HG03103 (cell line): Measurements from ENCODE around the gene NEGR1.

Experiments used
- ATAC-seq: cut with Tn5 transposase; IDR thresholded peaks from one replicate; pipeline ENCODE4 v1.9.1; 2021; ENCODE audit warnings: low read depth; ENCODE audit not compliant: unreplicated experiment

NEGR1 gene

DNA sequence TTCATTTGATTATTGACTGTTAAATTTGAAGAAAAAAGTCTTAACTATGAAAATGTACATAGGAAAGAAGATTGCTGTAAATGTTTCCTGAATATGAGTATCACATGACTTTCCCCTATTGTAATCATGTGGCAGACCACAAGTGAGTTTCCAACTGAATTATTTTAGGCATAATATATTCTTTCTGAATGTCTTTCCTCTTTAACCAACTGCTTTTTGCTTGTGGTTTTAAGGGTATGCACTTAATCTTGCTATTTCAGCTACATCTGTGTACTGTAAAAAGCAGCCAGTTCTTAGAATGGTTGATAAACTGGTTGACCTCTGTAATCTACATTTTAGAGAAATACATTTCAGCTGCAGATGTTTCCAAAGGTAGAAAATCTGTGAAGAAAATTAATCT, 400.7 kb downstream of the NEGR1 start:
- ATAC-seq = no peak

DNA sequence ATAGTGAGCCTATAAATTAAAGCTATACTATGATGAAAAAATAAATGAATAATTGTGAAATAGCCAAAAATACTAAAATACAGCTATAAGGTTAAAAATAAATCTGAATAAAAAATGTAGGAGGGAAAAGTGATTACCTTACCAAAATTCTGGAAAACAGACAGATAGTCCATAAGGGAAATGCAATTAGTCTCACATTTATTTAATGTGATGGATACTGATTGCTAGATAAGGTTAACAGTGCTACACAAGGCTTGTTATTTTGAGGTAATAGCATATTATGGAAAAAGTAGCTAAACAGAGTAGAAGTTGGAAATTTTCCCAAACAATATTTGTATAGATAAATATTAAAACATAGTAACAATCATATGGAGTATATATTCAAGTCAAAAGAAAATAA, 413.0 kb downstream of the NEGR1 start:
- no peak for ATAC-seq

DNA sequence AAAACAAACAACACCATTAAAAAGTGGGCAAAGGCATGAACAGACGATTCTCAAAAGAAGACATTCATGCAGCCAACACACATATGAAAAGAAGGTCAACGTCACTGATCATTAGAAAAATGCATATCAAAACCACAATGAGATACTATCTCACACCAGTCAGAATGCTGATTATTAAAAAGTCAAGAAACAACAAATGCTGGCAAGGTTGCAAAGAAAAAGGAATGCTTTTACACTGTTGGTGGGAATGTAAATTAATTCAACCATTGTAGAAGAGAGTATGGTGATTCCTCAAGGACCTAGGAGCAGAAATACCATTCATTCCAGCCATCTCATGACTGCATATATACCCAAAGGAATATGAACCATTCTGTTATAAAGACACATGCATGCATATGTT, 419.6 kb downstream of the NEGR1 start:
- ATAC-seq = no peak

DNA sequence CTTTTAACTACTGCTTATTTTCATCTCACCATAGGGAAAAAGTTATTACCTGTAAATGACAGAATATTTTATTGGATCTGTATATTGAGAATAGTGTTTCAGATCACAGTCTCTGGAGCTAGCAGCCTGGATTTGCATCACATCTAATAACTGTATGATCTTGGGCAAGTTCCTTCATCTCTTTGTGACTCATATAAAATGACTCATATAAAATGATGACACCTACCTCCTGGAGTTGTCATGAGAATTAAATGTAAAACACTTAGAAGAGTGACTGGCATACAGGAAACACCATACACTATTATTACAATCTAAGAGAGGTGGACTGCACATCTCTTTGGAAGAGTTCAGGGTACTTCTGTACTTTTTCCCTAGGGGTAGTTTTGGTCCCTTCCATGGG, 421.3 kb downstream of the NEGR1 start:
- no peak for ATAC-seq

DNA sequence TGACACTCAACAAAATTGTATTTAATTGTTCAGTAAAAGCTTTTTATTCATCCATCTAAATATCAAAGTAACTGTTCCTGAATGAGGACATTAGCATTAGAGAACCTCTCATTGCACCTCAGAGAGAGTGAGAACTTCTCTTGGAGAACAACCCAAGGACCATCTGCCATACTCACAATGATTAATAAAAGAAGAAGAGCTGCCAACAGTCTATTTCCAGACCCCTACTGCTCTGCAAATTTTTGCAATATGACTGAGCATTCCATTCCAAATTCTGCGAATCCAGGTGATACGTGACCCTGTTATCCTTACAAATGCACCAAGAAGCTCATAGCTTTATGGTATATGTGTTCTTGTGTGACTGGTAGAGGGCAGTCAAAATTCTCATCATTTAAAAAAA, 422.5 kb downstream of the NEGR1 start:
- no peak for ATAC-seq

DNA sequence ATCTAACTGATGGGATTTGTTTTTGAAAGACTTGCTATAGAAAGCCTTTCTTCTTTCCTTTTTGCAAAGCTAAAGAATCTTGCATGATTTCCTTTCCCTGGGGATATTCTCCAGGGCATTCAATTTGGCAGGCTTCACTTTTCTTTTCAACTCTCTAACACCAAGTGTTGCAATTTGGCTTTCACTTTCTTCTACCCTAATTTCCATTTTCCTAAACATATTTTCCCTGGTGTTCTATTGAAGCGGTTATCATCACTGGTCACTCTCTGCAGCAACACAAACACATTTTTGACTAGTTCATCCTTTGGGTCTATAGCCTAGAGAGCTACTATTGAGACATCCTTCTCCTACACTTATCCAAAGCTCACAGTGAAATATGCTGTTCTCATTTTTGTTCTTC, 424.5 kb downstream of the NEGR1 start:
- no peak for ATAC-seq

DNA sequence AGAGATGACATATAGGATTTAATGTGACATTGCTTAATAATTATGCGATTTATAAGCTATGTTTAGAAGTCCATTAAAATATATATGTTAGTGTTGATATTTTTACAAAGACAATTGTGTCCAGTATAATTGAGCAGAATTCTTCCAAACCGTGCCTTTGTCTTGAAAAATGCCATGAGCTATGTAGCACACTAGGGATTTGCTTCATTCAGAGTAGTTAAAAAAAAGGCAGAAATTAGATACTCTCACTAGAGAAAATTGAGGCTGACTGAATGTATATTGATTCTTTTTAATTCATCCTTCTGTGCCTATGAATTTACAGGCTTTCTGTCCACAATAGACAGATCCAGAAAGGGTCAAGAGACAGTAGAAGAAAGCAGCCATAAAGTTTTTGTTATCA, 429.0 kb downstream of the NEGR1 start:
- ATAC-seq = no peak

DNA sequence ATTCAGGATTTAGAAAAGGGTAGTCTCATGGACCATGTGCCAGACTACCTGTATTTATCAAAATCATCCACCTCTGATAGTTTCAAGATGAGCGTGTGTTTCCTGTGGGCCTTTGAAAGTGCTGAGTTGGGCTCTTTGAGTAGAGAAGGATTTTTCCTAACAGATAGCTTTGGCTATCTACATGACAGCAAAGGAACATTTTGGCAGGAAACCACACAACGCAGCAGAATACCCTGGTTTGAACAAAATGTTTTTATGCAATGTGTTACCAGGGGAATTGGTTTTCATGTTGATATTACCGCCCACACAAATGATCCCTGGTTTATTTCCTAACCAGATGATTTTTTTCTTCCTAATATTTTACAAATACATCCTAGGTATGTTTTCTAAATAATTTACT, 431.4 kb downstream of the NEGR1 start:
- ATAC-seq = no peak

DNA sequence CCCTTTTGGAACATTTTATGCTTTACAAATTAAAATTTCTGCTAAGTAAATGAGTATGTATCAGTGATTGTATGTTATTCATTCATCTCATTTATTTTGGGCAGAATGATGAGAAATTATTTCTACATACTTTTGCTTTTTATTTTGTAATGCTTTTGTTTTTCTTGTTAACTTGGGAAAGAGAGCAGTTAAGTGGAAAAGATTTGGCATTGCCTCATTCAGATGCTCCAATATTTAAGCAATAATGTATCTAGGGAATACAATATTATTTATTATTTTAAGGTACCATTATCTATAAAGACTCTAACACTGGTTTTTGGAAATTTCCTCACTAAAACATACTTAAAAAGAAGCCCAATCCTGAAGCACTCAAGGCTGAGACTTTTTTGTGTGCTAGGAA, 431.8 kb downstream of the NEGR1 start:
- no peak for ATAC-seq

- no peak for ATAC-seq
These were observed 439.3 kb downstream of the NEGR1 start for GRCh38 chr1:71843012-71843411.

DNA sequence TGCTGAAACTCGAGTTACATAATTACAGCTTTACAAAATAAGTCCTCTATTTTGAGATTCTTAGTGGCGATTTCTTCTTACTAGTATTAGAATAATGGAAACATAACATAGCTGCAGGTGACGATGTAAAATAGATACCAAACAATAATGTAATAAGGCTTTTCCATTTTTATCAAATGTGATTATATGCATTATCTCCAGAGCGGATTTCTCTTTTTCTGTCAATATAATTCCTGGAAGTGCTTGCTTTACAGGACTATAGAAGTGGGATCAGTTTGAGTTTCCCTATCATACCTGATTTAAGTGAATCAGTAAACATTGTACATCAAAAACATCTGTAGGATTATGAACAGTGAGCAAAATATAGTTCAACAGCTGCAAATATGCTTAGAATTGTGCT, 442.5 kb downstream of the NEGR1 start:
- ATAC-seq = no peak

DNA sequence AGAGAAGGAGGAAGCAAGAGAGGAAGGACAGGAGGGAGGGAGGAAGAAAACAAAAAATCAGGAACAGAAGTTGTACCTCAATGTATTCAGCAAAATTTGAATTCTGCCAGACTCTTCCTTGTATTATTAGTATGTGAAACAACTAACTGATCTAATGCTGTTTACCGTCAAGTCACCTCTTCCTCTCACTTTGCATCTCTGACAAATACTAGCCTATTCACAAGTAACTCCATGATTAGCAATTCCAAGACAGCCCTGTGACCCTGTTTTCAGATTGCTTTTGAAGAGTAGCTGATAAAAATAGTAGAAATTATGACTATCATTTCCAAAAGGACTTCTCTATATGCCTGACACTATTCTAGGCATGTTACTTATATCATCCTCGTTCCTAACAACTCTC, 445.4 kb downstream of the NEGR1 start:
- no peak for ATAC-seq

DNA sequence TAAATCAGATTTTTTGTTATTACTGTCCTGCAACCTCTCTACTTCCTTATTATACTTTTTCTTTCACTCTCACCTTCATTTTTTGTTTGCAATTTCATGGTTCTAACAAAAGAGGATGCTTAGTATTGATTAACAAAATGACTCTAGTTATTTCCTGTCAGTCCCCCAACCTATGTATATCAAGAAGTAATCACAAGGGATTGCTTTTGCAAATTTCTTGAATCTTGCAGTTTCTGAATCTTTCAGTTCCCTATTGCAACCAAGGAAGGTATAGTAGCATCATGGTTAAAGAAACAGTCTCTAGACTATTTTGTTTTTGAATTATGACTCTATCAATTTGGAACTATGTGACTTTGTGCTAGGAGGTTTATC, 446.9 kb downstream of the NEGR1 start:
- ATAC-seq = no peak

DNA sequence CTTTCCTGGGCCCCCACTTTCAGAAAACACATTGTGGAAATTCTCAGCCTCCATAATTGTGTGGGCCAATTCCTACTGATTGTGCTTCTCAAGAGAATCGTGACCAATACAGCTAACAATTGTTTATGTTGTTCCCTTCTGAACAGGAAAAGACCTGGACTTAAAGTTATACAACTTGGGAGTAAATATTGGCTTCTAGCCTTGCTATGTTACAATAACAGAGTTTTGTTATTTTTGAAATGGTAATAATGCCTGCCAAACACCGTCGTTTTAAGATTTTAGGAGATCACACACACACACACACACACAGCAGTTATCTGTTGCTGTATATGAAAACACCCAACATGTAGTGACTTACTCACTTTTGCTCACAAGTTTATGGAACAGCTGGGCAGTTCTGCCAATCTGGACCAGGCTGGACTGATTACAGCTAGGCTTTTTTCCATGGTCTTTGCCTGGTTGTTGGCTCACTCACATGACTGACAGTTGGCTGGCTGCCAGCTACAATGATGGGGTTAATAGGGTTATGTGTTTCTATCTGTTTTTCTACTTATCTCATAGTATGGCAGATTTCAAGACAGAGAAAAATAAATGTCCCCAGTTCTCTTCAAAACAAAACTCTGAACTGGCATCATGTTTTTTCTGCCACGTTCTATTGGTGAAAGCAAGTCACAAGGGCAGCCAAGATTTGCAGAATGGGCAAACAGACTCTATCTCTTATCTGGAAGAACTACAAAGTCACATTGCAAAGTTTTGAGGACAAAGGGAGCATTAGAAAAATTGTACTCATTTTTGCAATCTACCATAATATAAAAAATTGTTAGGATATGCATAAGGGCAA, 447.5 kb downstream of the NEGR1 start:
- ATAC-seq = no peak

DNA sequence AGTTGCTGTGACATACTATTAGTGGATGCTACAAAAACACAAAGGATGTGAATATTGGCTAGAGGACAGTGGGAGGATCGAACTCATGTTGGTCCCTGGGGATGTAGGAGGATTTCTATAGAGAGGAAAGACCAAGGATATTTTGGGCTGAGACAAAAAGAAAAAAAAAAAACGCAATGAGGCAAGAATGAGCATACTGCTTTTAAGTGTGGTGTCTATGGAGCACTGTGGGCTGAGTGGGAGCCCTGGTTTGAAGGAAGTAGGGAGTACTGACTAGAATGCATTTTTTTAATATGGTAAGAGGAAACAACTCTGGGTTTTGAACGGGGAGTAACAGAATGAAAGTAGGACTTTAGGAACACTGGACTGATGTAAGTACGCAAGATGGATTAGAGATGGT, 450.7 kb downstream of the NEGR1 start:
- no peak for ATAC-seq

DNA sequence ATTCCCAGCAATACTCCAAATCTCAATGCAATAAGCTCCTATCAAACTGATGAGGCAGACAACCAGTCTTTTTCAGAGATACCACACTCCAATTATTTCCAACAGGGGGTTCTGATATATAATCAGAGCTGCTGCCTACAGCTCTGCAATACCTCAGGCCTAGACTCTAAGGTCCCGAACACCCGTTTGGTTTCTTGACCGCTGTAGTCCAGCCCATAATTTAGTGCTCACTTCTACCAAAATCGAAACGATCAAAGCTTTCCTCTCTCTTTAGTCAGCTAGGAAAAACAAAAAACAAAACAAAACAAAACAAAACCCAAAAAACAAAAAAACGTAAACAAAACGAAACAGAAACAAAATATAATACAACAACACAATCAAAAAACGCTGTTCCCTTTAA, 453.0 kb downstream of the NEGR1 start:
- ATAC-seq = no peak

DNA sequence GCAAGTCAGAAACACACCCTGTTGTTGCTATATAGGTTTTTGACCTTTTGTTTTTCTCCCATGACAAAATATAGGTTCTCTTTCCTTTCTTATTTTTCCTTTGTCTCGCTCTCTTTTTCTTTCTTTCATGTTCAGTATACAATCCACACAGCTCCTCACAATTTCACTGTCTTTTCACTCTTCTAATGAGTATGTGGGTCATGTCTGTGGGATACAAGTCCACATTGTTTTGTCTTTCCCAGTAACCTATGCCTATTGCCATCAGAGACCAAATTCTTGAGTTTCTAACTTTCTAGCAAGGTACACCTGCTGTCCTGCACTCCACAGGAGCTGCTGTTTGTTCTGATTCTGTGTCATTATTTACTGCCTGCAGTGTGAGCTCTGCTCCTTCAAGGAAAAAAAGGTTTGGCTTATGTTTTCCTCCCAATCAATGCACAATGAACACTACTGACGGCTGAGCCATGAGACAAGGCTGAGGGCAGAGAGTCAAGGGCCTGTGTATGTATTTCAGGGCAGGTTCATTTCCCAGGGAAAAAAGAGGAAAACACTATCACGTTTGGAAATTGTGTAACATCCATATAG, 453.8 kb downstream of the NEGR1 start:
- no peak for ATAC-seq

DNA sequence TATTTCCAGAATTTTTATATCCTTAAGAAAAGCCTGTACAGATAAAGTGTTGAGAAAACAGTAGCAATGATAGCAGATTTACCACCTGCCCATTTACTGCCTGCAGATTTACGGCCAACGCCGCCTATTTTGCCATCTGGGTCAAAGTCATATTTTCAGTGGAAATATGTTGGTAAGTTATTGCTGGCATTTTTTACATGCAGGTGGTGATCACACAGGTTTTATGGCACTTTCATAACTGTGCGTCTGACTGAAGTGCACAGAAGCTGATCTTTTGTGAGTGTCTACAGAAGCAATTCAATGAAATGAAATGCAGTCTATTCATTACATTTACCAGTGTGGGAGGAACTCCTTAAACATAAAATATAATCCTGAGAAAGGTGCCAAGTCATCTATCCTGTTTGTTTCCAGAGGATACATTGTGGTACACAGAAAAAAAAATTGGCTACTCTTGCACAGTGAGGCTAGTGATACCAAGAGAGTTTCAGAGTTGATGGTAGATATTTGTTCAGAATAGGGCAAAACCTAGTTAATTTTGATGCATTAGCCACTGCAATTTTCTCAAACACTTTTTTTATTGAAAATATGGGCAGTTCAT, 458.5 kb downstream of the NEGR1 start:
- no peak for ATAC-seq

DNA sequence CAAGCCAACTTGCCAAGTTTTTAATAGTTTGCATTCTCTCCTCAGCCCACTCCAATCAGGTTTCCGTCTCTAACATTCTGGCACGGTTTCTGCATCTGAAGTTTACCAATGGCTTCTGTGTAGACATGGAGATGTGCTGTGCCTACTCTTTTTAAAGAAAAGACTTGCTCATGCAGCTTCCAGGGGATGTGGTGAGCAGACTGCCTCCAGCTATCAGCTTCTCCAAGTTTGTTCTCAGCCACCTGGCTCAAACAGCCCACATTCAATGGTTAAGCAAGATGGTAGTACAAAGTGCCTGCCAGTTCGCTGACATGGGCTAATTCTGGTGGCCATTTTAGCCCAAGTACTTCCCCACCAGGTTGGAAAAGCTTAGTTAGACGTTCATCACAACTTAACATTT, 465.3 kb downstream of the NEGR1 start:
- no peak for ATAC-seq

DNA sequence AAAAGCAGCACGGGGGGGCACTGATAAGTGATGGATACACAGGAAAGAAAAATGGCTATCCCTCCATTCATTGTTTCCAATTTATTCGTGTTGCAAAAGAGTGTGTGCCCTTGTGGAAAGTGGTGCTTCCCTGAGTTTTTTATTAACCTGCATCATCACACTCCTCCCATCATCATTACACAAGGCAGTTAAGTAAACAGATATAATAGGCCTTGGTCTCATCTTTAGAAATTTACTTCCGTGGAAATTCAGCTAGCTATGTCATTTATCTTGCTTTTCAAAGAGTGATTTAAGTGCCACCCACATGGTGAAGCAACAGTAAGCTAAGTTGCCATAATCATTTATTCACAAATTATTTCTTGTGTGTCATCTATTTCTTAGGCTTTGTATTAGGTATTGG, 473.3 kb downstream of the NEGR1 start:
- ATAC-seq = no peak

- ATAC-seq = no peak
These were observed 478.2 kb downstream of the NEGR1 start for GRCh38 chr1:71804140-71804539.

GRCh38 chr1:71796006-71796405, 486.3 kb downstream of the NEGR1 start:
- no peak for ATAC-seq
